HG02678 (cell line): ENCODE results near the gene CYB561D2.

ENCODE experiments used
- ATAC-seq: cut with Tn5 transposase; IDR thresholded peaks from one replicate; pipeline ENCODE4 v1.9.1; 2021; ENCODE audit warnings: mild to moderate bottlenecking, moderate library complexity; ENCODE audit not compliant: unreplicated experiment

The CYB561D2 gene

GRCh38 chr3:50358911-50359759, 8.5 kb downstream of the CYB561D2 start, which contains the start of gene TMEM115:
TMEM115 (minus strand) TSS chr3:50359521; CDS start chr3:50359063, 458 bp downstream.
- peak; percentile 99 for ATAC-seq

GRCh38 chr3:50359760-50360110, 9.1 kb downstream of the CYB561D2 start:
- ATAC-seq = peak; percentile 7

DNA sequence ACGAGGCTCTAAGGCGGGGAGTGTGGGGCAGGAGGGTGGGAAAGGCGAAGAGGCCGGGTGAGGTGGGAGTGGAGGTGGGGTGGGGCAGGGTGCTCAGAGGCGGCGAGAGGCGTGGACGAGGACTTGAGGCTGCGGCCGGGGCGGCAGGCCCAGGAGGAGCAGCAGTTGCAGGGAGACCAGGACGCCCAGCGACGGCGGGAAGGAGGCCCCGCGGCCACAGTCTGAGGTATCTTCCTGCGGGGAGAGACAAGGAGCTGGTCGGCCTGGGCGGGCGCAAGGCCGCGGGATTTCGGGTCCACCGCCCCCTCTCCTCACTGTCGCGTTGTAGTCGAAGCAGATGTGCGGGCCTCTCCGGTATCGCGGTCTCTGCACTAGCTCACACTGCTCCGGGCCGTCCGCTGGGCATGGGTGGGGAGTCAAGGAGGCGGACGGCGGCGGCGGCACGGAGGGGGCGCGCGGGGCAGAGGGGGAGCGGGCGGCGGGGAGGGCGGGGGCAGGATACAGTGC, 14.0 kb downstream of the CYB561D2 start:
- ATAC-seq = no peak

DNA sequence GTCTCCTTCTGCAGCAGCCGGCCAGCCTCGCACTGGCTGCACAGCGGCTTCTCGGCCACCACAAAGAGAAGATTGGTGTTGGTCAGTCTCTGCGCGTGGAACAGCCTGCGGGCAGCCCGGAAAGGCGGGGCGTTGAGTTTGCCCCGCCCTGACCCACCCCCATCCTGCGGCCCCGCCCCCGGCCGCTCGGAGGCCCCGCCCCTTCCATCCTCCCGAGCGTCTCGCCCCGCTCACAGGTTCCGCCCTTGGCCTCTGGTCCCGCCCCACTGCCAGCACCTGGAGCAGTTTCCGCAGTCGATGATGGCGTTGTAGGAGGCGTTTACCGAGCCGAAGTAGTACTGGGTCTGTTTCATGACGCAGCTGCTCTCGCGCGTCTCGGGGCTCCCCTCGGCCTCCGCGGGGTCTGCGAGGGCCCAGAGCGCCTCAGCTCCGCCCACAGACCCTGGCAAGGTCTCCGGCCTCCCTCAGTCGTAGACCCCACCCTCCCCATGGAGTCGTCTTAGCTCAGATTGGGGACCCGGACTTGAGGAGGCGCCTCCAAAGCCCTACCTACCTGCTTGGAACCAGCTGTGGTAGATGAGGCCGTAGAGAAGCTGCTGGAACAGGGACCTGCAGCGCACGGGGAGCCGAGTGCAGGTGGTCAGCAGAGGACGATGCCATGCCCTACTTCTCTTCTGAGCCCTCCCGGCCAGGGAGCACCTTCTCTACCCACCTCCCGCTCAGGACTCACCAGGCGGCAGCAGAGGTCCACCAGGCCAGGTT, 14.6 kb downstream of the CYB561D2 start:
- ATAC-seq = peak; percentile 92

- no peak for ATAC-seq
Measured at GRCh38 chr3:50365842-50366220, 15.2 kb downstream of the CYB561D2 start.

DNA sequence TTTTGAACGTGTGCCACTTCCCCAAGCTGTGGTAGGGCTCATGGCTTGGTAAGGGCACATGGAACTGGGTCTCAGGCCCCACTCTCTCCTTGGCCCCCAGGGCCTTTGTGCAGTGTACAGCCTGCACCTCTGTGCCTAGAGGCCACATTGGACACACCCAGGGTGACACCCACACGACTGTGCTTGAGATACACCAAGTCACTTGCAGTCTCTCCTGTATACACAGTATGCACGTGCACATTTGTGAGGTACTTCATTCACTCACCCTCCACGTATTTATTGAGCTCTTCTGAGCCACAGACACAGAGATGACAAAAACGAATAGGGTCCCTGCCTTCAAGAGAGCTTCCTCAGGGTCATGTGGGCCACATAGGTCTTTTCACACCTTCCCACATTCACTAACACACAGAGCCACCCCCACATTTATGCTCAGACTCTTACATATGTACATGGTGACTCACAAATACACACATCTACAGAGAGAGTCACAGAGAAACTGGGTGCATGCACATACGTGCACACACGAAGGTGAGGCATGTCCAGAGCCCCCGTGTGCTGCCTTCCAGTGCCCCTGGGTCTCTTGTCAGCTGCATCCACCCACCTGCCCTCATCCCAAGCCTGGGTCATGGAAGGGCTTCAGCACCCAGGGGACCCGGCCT, 18.5 kb downstream of the CYB561D2 start:
- ATAC-seq = no peak

GRCh38 chr3:50370594-50370993, 19.9 kb downstream of the CYB561D2 start:
- ATAC-seq = no peak

- ATAC-seq = no peak
Measured at GRCh38 chr3:50371133-50371685, 20.5 kb downstream of the CYB561D2 start.

DNA sequence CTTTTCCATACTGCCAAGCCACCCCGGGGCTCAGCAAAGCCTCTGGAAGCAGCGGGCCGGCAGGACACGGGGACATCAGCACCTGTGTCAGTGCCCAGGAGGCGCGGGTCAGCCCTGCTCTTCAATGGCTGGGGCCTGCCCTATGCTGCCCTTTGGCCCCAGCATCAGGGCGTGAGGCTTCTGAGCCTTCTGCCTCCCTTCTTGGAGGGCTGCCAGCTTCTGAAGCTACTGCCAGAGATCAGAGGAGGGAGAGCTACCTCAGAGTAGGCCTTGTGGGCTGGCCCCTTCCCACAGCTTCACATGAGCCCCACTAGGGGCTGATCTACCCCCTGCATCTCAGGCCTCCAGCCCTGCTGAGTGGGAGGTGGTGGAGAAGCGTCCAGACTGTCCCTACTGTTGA, 21.7 kb downstream of the CYB561D2 start:
- no peak for ATAC-seq

- no peak for ATAC-seq
Measured at GRCh38 chr3:50373146-50374051, 22.7 kb downstream of the CYB561D2 start.

GRCh38 chr3:50374363-50375257, 23.9 kb downstream of the CYB561D2 start:
- ATAC-seq = no peak

DNA sequence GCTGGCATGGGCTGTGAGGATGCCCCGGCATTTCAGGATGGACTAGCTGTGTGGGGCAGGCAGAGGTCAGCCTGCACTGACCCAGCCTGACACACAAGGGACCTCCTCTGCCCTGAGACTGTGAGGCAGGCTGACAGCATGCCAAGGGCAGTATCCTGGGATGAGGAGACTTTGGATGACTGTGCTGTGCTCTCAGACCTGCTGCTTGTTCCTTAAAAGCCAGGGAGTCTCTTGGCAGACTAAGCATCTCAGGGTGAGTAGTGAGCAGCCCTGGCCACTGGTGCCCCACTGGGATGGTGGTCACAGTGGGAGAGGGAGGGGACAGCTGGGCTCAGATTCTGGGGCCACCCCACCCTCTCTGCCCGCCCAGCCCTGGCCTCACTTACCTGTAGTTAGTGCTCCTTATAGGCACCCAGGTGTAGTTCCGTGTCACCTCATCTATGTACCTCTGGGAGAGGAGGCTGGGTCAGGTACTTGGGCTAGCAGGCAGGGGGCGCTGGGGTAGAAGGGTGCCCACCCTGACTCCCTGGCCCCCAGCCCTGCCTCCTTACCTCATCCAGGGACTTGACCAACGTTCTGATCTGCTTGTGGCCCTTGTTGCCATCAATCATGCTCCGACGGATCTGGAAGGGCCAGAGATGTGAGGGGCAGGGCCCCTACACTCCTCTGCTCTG, 24.7 kb downstream of the CYB561D2 start:
- ATAC-seq = no peak

DNA sequence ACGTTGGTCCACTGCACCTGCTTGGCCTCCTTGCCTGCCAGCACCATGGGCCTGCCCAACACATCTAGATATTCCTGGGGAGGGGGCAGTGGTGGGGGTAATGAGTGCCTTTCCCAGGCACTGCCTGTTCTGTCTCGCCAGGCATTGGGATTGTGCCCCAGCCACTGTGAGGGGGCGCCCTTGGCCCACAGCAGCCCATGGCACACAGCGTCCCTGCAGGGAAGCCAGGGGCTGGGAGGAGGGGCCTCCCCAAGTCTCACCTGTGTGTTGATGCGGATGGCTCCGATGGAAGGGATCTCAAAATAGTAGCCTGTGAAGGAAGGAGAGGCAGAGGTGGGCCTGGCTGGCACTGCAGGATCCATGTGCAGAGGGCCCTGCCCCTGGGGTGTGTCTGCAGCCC, 27.4 kb downstream of the CYB561D2 start:
- no peak for ATAC-seq

GRCh38 chr3:50378757-50379156, 28.1 kb downstream of the CYB561D2 start:
- no peak for ATAC-seq

GRCh38 chr3:50380405-50381085, 29.9 kb downstream of the CYB561D2 start:
- no peak for ATAC-seq

- ATAC-seq = no peak
Measured at GRCh38 chr3:50381383-50381782, 30.7 kb downstream of the CYB561D2 start.

- no peak for ATAC-seq
Measured at GRCh38 chr3:50382722-50383121, 32.1 kb downstream of the CYB561D2 start.

DNA sequence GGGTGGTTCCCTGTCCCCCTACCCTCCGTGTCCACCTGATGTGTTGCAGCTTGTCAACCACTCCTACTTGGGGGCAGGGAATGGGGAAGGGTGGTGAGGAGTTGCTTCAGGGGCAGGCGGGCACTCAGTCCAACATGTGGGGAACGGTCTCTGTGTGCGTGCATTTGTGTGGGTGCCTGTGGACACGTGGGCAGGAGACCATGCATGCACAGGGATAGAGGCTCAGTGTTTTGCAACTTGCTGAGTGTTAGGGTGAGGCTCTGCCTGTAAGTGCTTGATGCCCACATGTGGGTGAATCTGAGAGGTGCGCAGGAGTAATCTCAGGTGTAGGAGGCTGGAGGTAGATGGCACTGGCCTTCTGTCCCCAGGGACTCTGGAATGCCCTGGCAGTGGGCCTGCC, 33.1 kb downstream of the CYB561D2 start:
- no peak for ATAC-seq
